Measurements from ENCODE around the gene MIOS.

Gene MIOS

GRCh38 chr7:7584653-7585052, 18.0 kb downstream of the MIOS start:
- DNase-seq, result no peak

GRCh38 chr7:7585241-7585928, 18.7 kb downstream of the MIOS start:
- DNase-seq, result no peak

- DNase-seq, result peak; percentile 76
Observed at GRCh38 chr7:7595451-7595850, 28.8 kb downstream of the MIOS start.

GRCh38 chr7:7596176-7596575, 29.5 kb downstream of the MIOS start:
- DNase-seq, result peak; percentile 19

GRCh38 chr7:7607010-7607409, 40.3 kb downstream of the MIOS start:
- no peak for DNase-seq

GRCh38 chr7:7609330-7609729, 42.6 kb downstream of the MIOS start:
- DNase-seq, result no peak

GRCh38 chr7:7612519-7612918, 45.8 kb downstream of the MIOS start:
- no peak for DNase-seq

- DNase-seq, result no peak
Observed at GRCh38 chr7:7613210-7613609, 46.5 kb downstream of the MIOS start.

- peak; percentile 87 for DNase-seq
Observed at GRCh38 chr7:7614018-7614741, 47.5 kb downstream of the MIOS start.

- DNase-seq, result peak; percentile 77
Observed at GRCh38 chr7:7617550-7617949, 50.9 kb downstream of the MIOS start.

GRCh38 chr7:7618410-7618809, 51.7 kb downstream of the MIOS start:
- DNase-seq, result no peak

GRCh38 chr7:7620236-7620635, 53.6 kb downstream of the MIOS start:
- no peak for DNase-seq

- no peak for DNase-seq
Observed at GRCh38 chr7:7620644-7621210, 54.0 kb downstream of the MIOS start.

- no peak for DNase-seq
Observed at GRCh38 chr7:7628476-7628875, 61.8 kb downstream of the MIOS start.

GRCh38 chr7:7630626-7631329, 64.1 kb downstream of the MIOS start:
- no peak for DNase-seq

GRCh38 chr7:7639421-7639820, 72.7 kb downstream of the MIOS start:
- DNase-seq, result peak; percentile 18

- peak; percentile 44 for DNase-seq
Observed at GRCh38 chr7:7639847-7640220, 73.2 kb downstream of the MIOS start.

GRCh38 chr7:7640221-7641128, 73.8 kb downstream of the MIOS start, which contains the start of gene UMAD1:
Gene UMAD1 (plus strand): TSS chr7:7640752. CDS start chr7:7673372, 32,620 bp downstream.
- DNase-seq, result peak; percentile 100

- DNase-seq, result no peak
Observed at GRCh38 chr7:7641129-7641663, 74.5 kb downstream of the MIOS start.

- peak; percentile 33 for DNase-seq
Observed at GRCh38 chr7:7642081-7642480, 75.4 kb downstream of the MIOS start.

- DNase-seq, result no peak
Observed at GRCh38 chr7:7647495-7648036, 80.9 kb downstream of the MIOS start.

GRCh38 chr7:7650682-7651206, 84.1 kb downstream of the MIOS start:
- no peak for DNase-seq

Measured in hematopoietic multipotent progenitor cell treated with erythropoietin and hydrocortisone succinate and interleukin-3 and kit ligand, for 8 days (in vitro differentiated cells).